NCI-H82 (cell line): ENCODE data around the gene GTF2A2.
"Not testable (repeated sequence)": the region's sequence is repeated elsewhere in the genome, so short reads cannot be mapped to it uniquely, and the experiment has no call there.

Experiments used
- DNase-seq: peaks from one replicate; lab custom pipeline; 2025; lab: John Stamatoyannopoulos, UW

GTF2A2 gene

GRCh38 chr15:59674361-59674877 lies 17.1 kb upstream of the GTF2A2 start:
- DNase-seq, result no peak

DNA sequence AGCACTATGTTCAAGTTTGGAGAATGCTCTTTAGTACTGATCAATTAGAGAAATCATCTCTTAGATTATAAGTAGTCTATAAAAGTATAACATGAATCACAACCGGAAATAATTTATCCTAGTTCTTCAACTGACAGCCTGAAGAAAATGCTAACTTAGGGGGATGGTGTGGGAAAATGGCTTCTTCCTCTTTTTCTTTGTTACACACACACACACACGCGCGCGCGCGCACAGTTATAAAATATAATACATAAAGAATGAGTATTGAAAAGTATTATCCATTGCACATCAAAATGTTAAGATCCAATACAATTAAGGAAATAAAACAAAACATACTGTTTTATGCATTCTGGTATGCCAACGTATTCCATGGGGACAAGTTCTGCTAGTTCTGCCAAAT lies 11.2 kb upstream of the GTF2A2 start:
- DNase-seq, result no peak

- DNase-seq, result no peak
Measured at GRCh38 chr15:59662260-59662659, 4.9 kb upstream of the GTF2A2 start.

- DNase-seq, result no peak
Measured at GRCh38 chr15:59659366-59659765, 2.1 kb upstream of the GTF2A2 start.

DNA sequence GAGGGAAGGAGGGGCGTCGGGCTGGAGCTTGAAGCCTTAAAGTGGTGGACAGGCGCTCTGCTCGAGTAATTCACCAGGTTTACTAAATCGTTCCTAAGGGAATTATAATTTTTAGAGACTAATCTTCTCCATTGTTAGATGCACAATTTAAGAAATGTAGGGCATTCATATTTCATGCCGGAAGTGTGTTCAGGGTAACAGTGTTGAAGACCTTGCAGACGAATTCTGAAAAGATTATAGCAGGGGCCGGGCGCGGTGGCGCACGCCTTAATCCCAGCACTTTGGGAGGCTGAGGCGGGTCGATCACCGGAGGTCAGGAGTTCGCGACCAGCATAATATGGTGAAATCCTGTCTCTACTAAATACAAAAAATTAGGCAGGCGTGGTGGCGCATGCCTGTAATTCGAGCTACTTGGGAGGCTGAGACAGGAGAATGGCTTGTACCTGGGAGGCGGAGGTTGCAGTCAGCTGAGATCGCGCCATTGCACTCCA lies 365 bp upstream of the GTF2A2 start:
- no peak for DNase-seq

DNA sequence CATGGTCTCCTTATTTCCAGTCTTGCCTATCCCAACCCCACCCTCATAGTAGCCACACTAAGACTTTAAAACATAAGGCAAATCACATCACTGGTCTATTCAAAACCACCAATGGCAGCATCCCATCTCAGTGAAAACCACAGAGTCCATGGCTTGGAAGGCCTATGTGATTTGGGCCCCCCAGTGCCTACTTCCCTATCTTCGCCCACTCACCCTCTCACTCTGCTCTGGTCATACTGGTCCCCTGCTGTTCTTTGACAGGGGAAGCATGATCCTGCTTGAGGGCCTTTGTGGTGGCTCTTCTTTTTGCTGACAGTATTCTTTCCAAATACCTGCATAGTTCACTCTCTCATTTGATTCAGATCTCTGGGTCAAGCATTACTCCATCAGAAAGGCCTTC lies 3.3 kb downstream of the GTF2A2 start:
- no peak for DNase-seq

DNA sequence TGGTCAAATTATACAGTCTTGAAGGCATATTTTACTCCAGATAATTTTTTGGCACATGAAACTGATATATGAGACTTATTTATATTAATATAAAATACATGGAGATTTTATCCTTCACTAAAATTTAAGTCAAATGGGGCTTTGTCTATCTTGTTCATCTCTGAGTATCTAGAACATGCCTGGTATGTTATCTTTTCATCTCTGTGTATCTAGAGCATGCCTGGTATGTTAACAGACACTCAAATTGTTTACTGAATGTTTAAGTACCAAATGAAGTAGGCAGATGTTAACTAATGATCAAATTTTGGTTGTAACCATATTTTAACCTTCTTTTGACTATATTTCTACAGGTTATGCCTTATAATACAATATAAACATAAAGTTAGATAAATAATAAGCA lies 7.7 kb downstream of the GTF2A2 start:
- DNase-seq, result no peak

DNA sequence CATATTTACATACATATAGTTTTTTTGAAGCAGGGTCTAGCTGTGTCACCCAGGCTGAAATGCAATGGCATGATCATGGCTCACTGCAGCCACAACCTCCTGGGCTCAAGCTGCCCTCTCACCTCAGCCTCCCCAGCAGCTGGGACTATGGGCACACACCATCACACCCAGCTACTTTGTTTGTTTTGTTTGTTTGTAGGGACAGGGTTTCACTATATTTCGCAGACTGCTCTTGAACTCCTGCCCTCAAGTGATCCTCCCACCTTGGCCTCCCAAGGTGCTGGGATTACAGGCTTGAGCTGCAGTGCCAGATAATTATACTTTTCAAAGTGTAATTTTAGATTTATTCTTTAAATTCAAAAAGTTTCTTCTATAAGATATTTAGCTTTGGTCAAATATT lies 10.2 kb downstream of the GTF2A2 start:
- DNase-seq, result no peak

DNA sequence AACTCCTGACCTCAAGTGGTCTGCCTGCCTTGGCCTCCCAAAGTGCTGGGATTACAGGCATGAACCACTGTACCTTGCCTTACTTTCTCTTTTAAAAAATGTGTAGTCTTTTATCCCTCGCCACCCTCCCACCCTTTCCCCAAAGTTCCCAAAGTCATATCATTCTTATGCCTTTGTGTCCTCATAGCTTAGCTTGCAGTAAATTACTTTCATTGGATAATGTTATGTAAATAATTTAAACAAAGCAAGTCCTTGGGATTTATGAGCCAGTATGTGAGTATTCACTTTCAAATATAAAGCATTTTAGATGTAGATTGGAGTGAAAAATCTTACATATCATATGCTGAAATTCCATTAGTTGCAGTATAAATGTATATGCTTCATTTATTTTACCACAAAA lies 11.0 kb downstream of the GTF2A2 start:
- no peak for DNase-seq

DNA sequence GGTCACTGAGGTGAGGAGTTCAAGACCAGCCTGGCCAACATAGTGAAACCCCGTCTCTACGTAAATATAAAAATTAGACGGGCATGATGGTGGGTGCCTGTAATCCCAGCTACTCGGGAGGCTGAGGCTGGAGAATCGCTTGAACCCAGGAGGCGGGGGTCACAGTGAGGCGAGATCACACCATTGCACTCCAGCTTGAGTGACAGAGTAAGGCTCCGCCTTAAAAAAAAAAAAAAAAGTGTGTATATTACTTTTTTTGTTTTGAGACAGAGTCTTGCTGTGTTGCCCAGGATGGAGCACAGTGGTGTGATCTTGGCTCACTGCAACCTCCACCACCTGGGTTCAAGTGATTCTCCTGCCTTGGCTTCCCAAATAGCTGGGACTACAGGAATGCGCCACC lies 11.5 kb downstream of the GTF2A2 start:
- not testable (repeated sequence) for DNase-seq

DNA sequence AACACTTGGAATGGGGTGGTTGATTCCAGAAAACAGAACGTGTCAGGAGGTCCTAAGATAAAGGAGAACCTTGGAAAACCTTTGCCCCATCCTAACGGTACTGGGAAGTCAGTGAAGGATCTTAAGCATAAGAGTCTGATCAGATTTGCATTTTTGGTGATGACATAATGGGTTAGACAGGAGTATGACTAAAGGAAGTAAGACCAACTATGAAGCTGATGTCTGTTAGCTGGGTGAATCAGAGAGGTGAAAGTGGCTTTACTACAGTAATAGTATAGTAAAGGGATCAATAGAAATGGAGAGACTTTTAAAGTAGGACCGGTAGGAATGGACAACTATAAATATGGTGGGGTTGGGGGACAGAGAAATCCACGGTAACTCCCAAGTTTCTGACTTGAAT lies 12.6 kb downstream of the GTF2A2 start:
- DNase-seq, result no peak

DNA sequence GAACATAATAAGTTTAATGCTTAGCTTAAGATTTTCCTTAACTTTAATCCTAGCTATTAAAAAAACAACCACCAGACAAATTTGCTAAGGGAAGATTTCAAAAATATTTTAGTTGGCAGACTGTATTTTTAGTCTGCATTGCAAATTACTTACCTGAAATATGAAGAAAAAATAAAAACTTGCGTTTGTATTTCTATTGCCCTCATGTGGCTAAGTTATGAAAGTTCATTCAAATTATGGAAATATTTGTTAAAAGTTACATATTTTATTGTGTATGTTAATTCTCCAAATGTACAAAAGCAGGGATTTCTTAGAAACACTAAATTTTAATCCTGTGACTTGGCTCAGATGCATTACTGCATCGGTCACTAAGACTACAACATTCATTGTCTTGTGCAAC lies 15.0 kb downstream of the GTF2A2 start:
- no peak for DNase-seq

DNA sequence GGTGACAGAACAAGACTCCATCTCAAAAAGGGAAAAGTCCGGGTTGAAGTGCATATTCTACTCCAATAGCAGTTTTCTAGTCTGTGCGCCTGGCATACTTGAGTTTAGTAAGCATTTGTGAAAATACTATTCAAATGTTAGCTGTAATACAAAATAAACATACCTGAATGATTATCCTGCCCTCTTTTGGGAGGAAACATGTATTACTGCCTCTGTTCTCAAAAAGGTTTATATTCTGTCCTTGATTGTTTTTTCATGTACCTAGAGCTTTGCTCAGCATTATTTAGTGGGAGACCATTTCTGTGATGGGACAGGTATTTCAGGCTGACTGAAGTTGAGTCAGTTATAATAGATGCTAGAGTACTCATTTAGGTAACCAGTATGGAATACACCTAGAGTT lies 19.8 kb downstream of the GTF2A2 start:
- DNase-seq, result not testable (repeated sequence)

GRCh38 chr15:59636184-59636583 lies 21.1 kb downstream of the GTF2A2 start:
- no peak for DNase-seq

- DNase-seq, result peak; percentile 67
Measured at GRCh38 chr15:59632714-59633113, 24.6 kb downstream of the GTF2A2 start.

DNA sequence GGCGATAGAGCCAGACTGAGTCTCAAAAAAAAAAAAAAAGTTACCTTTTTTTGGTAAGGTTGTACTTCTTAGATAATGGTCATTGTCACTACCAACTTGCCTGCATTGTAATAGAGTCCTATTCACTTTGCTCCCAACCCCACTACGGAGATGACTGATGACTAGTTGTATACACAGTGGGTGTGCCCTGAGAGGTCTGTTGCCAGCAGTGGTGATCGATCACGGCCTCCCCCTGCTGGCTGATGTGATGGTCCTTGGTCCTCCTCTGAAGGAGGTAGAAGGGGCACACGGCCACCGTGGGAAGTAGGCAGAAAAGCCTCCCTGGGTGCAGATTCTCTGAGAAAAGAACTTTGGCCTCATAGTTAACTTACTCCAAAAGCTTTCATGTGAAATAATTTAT lies 35.0 kb downstream of the GTF2A2 start:
- peak; percentile 70 for DNase-seq

GRCh38 chr15:59618406-59618805 lies 38.9 kb downstream of the GTF2A2 start:
- no peak for DNase-seq

GRCh38 chr15:59616379-59616778 lies 40.9 kb downstream of the GTF2A2 start:
- no peak for DNase-seq

DNA sequence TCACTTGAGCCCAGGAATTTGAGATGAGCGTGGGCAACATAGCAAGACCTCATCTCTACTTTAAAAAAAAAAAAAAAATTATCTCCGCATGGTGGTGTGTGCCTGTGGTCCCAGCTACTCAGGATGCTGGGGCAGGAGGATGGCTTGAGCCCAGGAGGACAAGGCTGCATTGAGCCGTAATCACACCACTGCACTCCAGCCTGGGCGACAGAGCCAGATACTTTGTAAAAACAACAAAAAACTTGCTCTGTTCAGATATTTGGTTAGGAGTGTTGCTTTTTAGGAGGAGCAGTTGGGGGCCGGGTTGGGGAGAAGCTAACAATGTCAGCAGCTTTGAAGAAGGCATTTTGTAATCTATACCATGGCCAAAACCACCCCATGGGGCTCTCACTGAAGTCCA lies 41.7 kb downstream of the GTF2A2 start:
- DNase-seq, result no peak

DNA sequence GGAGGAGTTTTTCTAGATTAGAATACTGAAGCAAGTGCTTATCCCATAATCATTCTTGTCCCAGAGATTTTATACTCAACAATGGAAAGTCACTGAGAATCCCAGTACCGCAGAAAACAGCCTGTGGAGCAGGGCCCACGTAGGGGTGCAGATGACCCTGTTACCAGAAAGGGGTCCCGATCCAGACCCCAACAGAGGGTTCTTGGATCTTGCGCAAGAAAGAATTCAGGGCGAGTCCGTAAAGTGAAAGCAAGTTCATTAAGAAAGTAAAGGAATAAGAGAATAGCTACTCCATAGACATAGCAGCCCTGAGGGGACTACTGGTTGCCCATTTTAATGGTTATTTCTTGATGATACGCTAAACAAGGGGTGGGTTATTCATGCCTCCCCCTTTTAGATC lies 43.2 kb downstream of the GTF2A2 start:
- DNase-seq, result no peak

DNA sequence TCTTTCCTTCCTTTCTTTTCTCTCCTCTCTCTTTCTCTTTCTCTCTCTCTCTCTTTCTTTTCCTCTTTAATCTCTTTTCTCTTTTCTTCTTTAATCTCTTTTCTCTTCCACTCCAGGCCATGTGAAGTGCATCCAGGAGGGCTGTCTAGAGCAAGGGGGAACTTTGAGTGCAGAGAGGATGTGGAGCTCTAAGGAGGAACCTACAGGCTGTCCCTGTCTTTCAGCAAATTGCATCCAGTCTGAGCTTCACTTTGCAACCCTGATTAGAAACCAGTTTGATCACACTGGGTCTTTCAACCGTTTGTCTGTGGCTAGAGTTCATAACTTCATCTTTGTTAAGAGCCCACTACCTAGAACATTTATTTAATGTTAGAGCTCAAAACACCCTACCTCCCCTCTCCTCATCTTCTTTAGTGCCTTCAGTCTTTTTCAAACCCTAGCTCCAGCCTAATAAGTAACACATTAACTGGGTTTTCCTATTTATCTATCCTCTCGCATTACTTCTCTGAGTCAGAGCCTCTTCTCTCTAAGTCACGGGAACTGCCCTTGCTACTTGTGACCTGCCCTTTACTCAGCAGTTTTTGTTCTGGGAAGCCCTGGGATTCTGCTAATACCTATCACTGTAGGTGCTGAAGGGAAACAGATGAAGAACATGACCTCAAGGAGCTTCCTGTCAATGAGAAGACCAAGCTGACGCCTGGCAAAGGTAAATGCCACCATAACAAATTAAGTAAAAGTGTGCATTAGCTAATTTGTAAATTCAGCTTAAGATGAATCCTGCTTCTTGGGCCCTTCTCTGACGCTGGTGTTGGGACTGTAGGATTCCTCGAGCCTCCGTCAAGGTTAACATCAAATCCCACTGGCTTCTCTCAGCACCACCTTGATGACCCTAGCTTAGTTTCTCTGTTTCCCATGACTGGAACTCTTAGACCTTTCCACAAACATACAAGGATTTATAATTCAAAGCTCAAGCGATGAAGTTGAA lies 45.7 kb downstream of the GTF2A2 start, which contains the start of gene GCNT3:
Gene GCNT3, plus strand, starts transcription at position 508 of the 985 bp plus-strand sequence. CDS start 6,456 bp downstream, outside the sequence.
- DNase-seq, result no peak

- peak; percentile 17 for DNase-seq
Measured at GRCh38 chr15:59609730-59610712, 47.3 kb downstream of the GTF2A2 start.
